Transverse colon (tissue), 4 donors: ENCODE data around the gene PRPF38A. TPM values are rescaled to one million over a fixed set of nuclear protein-coding genes. Genes with fewer than 3 reads are reported as not detected.
A peak's percentile ranks its signal among the peaks of the same experiment; 100 is the strongest.
"Not testable (repeated sequence)": the region's sequence is repeated elsewhere in the genome, so short reads cannot be mapped to it uniquely, and the experiment has no call there.

Source experiments
- DNase-seq: peaks from one replicate; pipeline ENCODE4 v3.0.0-alpha.2; 2019
- H3K27ac ChIP-seq, 4 donors: fragments of 200-600 bp; sonication (generic); 2 replicates each; pipeline ENCODE4 v1.5.1; 2016 to 2018; ENCODE audit warnings: inconsistent platforms in 4 of 4
- H3K27me3 ChIP-seq: fragments of 200-600 bp; sonication (generic); 2 replicates; pipeline ENCODE4 v1.5.1; 2017; ENCODE audit warnings: inconsistent platforms
- H3K36me3 ChIP-seq, 4 donors: fragments of 200-600 bp; sonication (generic); 2 replicates each; pipeline ENCODE4 v1.5.1; 2017 to 2019; ENCODE audit warnings: inconsistent platforms in 4 of 4
- H3K4me1 ChIP-seq, 4 donors: fragments of 200-600 bp; sonication (generic); 2 replicates each; pipeline ENCODE4 v1.5.1; 2017 to 2020; ENCODE audit warnings: inconsistent platforms in 4 of 4
- H3K4me3 ChIP-seq, 4 donors: fragments of 200-600 bp; sonication (generic); 1 replicate in 1 of 4; 2 replicates in 3 of 4; pipeline versions ENCODE4 v1.5.1 to v1.6.1; 2017 to 2019; ENCODE audit warnings: inconsistent platforms in 4 of 4
- H3K9me3 ChIP-seq, 2 donors: fragments of 200-600 bp; sonication (generic); 2 replicates each; pipeline ENCODE4 v1.5.1; 2017 to 2019; ENCODE audit warnings: inconsistent platforms in 2 of 2
- EP300 ChIP-seq: sonication (generic); formaldehyde crosslinking; IDR thresholded peaks from one replicate; pipeline ENCODE4 v1.6.1; 2017; ENCODE audit warnings: antibody characterized with exemption, low read depth
- POLR2A ChIP-seq: fragments of 450-650 bp; IDR thresholded peaks from one replicate; pipeline ENCODE4 v1.6.1; 2016; ENCODE audit warnings: antibody characterized with exemption, mild to moderate bottlenecking, moderate library complexity
- POLR2AphosphoS5 ChIP-seq, 3 donors: sonication (generic); formaldehyde crosslinking; IDR thresholded peaks; one replicate each; pipeline ENCODE4 v1.6.1; 2016; ENCODE audit warnings: antibody characterized with exemption in 3 of 3
- WGBS, 2 donors: methylation state at CpG; one replicate each; pipeline ENCODE4 v1.1.5; 2018; ENCODE audit warnings: low coverage in 1 of 2; 5-methylcytosine and 5-hydroxymethylcytosine counted together
- in situ Hi-C, 4 donors: fragments of 200-750 bp; cut with MboI; loops; one replicate each; pipeline versions ENCODE4 v1.15.0 to v1.15.1; 2017; ENCODE audit warnings: low sequenced_read_pairs in 3 of 4, low pct_ligation_motif_present in 1 of 4, low pct_unique_long_range_greater_than_20kb in 1 of 4
- intact Hi-C: fragments of 100-400 bp; cut with DNase I; formaldehyde crosslinking; loops from one replicate; pipeline ENCODE4 v1.15.1; 2023; ENCODE audit warnings: low total_unique reads
- total RNA-seq, 4 donors: library from RNA; depleted of rRNA; stranded (reverse); fragments of >200 nt; gene quantifications; one replicate each; pipeline ENCODE4 v1.1.0, GENCODE V29; 2016
- TF ChIP-seq, protein P1 (sequence below), 5 experiments: fragments of 200-600 bp in 3 of 5; fragments of 450-650 bp in 2 of 5; sonication (generic) in 3 of 5; IDR thresholded peaks; 1 replicate in 2 of 5; 2 replicates in 3 of 5; pipeline ENCODE4 v1.5.1; 2016 to 2017; ENCODE audit warnings: antibody characterized with exemption in 5 of 5, inconsistent platforms in 3 of 5, mild to moderate bottlenecking in 2 of 5, moderate library complexity in 1 of 5

The PRPF38A gene
- total RNA-seq, 4 donors from 2014 or later = 4.0 to 25.5 (median 20.1) TPM

- WGBS, 2 donors = 90% methylated on average over 5 of the region's 5 CpGs; no CpG with 5 or more reads in 1 of the 2 donors
- in situ Hi-C loops (no loop called here), intact Hi-C loops (no loop called here)
- Histone ChIP-seq H3K4me3 (no peak overlapping the region), H3K36me3 (peaks cover 0 to 4% (median 0%) of the 10 kb centered on the region in 4 donors), H3K27ac (no peak overlapping the region), H3K27me3 (no peaks in the 10 kb centered on the region), H3K4me1 (peaks cover 6 to 23% (median 17%) of the 10 kb centered on the region in 4 donors), H3K9me3 (no peaks in the 10 kb centered on the region)
- TF ChIP-seq, protein P1, sequence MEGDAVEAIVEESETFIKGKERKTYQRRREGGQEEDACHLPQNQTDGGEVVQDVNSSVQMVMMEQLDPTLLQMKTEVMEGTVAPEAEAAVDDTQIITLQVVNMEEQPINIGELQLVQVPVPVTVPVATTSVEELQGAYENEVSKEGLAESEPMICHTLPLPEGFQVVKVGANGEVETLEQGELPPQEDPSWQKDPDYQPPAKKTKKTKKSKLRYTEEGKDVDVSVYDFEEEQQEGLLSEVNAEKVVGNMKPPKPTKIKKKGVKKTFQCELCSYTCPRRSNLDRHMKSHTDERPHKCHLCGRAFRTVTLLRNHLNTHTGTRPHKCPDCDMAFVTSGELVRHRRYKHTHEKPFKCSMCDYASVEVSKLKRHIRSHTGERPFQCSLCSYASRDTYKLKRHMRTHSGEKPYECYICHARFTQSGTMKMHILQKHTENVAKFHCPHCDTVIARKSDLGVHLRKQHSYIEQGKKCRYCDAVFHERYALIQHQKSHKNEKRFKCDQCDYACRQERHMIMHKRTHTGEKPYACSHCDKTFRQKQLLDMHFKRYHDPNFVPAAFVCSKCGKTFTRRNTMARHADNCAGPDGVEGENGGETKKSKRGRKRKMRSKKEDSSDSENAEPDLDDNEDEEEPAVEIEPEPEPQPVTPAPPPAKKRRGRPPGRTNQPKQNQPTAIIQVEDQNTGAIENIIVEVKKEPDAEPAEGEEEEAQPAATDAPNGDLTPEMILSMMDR (IDR thresholded peaks at IDR 0.05) = no peak
- TF ChIP-seq EP300 (no peak), POLR2AphosphoS5 (IDR thresholded peaks at IDR 0.05) (no peak), POLR2A (no peak)
- DNase-seq = no peak
Measured at GRCh38 chr1:52367272-52367671, 37.1 kb upstream of the PRPF38A start.

DNA sequence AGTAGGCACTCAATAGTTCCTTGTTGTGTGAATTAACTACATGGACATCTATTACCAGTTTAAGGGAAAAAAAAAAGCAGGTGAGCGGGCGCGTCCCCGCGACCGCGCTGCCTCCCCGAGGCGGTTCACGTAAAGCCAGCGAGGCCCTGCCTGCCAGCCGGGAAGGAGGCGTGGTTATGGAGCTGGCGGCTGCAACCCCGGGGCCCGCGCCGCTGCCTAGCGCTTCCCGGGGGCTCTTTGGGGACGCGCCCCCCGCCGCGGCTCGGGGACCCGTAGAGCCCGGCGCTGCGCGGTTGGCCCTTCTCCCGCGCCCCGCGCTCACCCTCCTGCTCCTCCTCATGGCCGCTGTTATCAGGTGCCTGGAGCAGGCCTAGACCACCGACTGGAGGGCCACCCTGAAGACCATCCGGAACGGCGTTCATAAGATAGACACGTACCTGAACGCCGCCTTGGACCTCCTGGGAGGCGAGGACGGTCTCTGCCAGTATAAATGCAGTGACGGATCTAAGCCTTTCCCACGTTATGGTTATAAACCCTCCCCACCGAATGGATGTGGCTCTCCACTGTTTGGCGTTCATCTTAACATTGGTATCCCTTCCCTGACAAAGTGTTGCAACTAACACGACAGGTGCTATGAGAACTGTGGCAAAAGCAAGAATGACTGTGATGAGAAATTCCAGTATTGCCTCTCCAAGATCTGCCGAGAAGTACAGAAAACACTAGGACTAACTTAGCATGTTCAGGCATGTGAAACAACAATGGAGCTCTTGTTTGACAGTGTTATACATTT is 35.8 kb upstream of the PRPF38A start:
- H3K27me3 ChIP-seq = no peaks in the 10 kb centered on the region
- peak overlapping the region; percentile 40 to 82 (median 68) for H3K27ac ChIP-seq
- in situ Hi-C loops (no loop called here), intact Hi-C loops (no loop called here)
- peak; percentile 71 for DNase-seq
- peaks cover 6 to 23% (median 17%) of the 10 kb centered on the region in 4 donors for H3K4me1 ChIP-seq
- 7 to 9% methylated on average over 11 to 51 of the region's 51 CpGs for WGBS, 2 donors
- TF ChIP-seq EP300 (no peak), POLR2A (no peak), POLR2AphosphoS5 (IDR thresholded peaks at IDR 0.05) (peak in 2 of 3 donors; percentile 7 to 9)
- TF ChIP-seq, protein P1 (IDR thresholded peaks at IDR 0.05) = peak in 1 of 5 experiments; percentile 10
- no peaks in the 10 kb centered on the region for H3K36me3 ChIP-seq
- peak overlapping the region in 3 of 4 donors; percentile 42 to 52 (median 43) for H3K4me3 ChIP-seq
- H3K9me3 ChIP-seq = no peaks in the 10 kb centered on the region

DNA sequence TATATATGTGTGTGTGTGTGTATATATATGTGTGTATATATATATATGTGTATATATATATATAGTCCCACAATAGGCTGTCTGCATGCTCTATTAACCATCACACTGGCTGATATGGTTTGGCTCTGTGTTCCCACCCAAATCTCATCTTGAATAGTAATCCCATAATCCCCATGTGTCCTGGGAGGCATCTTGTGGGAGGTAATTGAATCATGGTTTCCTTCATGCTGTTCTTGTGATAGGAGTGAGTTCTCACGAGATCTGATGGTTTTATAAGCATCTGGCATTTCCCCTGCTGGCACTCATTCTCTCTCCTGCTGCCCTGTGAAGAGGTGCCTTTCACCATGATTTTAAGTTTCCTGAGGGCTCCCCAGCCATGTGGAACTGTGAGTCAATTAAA is 34.6 kb upstream of the PRPF38A start:
- in situ Hi-C loops, H3K36me3 ChIP-seq, intact Hi-C loops, DNase-seq, H3K27ac ChIP-seq, H3K9me3 ChIP-seq, H3K4me3 ChIP-seq, H3K27me3 ChIP-seq: not testable (repeated sequence)
- peaks cover 0 to 17% (median 10%) of the 10 kb centered on the region in 4 donors for H3K4me1 ChIP-seq
- 86 to 93% methylated on average over 1 of the region's 1 CpG for WGBS, 2 donors

DNA sequence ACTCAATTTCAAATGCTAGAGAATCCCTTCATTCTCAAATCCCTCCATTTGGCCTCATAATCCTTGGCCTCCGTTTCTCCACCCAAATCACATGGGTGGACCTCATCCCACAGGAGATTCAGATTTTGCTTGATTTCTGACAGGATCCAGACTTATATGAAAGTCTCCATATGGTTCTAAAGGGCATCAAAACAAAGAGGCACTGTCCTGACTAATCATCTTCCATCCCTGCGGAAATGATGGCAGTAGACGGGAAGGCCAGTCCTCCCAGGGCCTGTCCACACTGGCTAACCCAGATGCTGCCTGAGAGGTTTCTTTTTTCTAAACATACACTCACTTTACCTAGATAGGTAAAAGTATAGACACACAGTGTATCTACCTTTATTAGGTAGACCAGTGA is 19.0 kb upstream of the PRPF38A start:
- H3K36me3 ChIP-seq = no peaks in the 10 kb centered on the region
- no peak for TF ChIP-seq EP300
- TF ChIP-seq, protein P1 (IDR thresholded peaks at IDR 0.05) = no peak
- no peak for TF ChIP-seq POLR2AphosphoS5 (IDR thresholded peaks at IDR 0.05)
- no peak for TF ChIP-seq POLR2A
- no peaks in the 10 kb centered on the region for H3K27me3 ChIP-seq
- H3K27ac ChIP-seq = no peak overlapping the region
- H3K4me1 ChIP-seq = no peaks in the 10 kb centered on the region
- WGBS, 2 donors = 94% methylated on average over 3 of the region's 3 CpGs; no CpG with 5 or more reads in 1 of the 2 donors
- no peaks in the 10 kb centered on the region for H3K9me3 ChIP-seq
- no peak overlapping the region for H3K4me3 ChIP-seq
- no peak for DNase-seq
- in situ Hi-C loops (no loop called here), intact Hi-C loops (no loop called here)
